ENCODE data around the gene PSMB2. TPM values are rescaled to one million over a fixed set of nuclear protein-coding genes. Genes with fewer than 3 reads are reported as not detected.
"Not testable (repeated sequence)": the region's sequence is repeated elsewhere in the genome, so short reads cannot be mapped to it uniquely, and the experiment has no call there.

PSMB2 gene
- total RNA-seq, 1 experiment from 2014 or later, result 39.1 TPM

- DNase-seq (ENCODE audit: low spot score), result no peak
Observed at GRCh38 chr1:35594005-35594760, 47.1 kb downstream of the PSMB2 start.

- DNase-seq (ENCODE audit: low spot score), result no peak
Observed at GRCh38 chr1:35592991-35593769, 48.1 kb downstream of the PSMB2 start.

GRCh38 chr1:35591211-35591610 is 50.1 kb downstream of the PSMB2 start:
- DNase-seq (ENCODE audit: low spot score), result no peak

GRCh38 chr1:35590476-35591040 is 50.8 kb downstream of the PSMB2 start:
- no peak for DNase-seq (ENCODE audit: low spot score)

- no peak for DNase-seq (ENCODE audit: low spot score)
Observed at GRCh38 chr1:35589516-35590427, 51.6 kb downstream of the PSMB2 start.

GRCh38 chr1:35588197-35588910 is 53.0 kb downstream of the PSMB2 start:
- DNase-seq (ENCODE audit: low spot score), result no peak

- no peak for DNase-seq (ENCODE audit: low spot score)
Observed at GRCh38 chr1:35587736-35588135, 53.6 kb downstream of the PSMB2 start.

- no peak for DNase-seq (ENCODE audit: low spot score)
Observed at GRCh38 chr1:35586808-35587207, 54.5 kb downstream of the PSMB2 start.

GRCh38 chr1:35585805-35586204 is 55.5 kb downstream of the PSMB2 start:
- DNase-seq (ENCODE audit: low spot score), result not testable (repeated sequence)

- no peak for DNase-seq (ENCODE audit: low spot score)
Observed at GRCh38 chr1:35585281-35585680, 56.0 kb downstream of the PSMB2 start.

GRCh38 chr1:35581621-35582020 is 59.7 kb downstream of the PSMB2 start:
- not testable (repeated sequence) for DNase-seq (ENCODE audit: low spot score)

GRCh38 chr1:35580949-35581388 is 60.4 kb downstream of the PSMB2 start:
- DNase-seq (ENCODE audit: low spot score), result no peak

GRCh38 chr1:35577071-35577998 is 64.0 kb downstream of the PSMB2 start:
- DNase-seq (ENCODE audit: low spot score), result no peak

- DNase-seq (ENCODE audit: low spot score), result not testable (repeated sequence)
Observed at GRCh38 chr1:35576766-35577070, 64.6 kb downstream of the PSMB2 start.

GRCh38 chr1:35576061-35576765 is 65.1 kb downstream of the PSMB2 start:
- DNase-seq (ENCODE audit: low spot score), result no peak

GRCh38 chr1:35575416-35575958 is 65.8 kb downstream of the PSMB2 start:
- no peak for DNase-seq (ENCODE audit: low spot score)

GRCh38 chr1:35574655-35575415 is 66.5 kb downstream of the PSMB2 start:
- DNase-seq (ENCODE audit: low spot score), result peak; percentile 67

GRCh38 chr1:35574125-35574654 is 67.1 kb downstream of the PSMB2 start:
- no peak for DNase-seq (ENCODE audit: low spot score)
